NCI-H345 (cell line): Measurements from ENCODE around the gene INPP4A.
A peak's percentile ranks its signal among the peaks of the same experiment; 100 is the strongest.

ENCODE experiments used
- DNase-seq: peaks from one replicate; lab custom pipeline; 2025; lab: John Stamatoyannopoulos, UW

INPP4A gene

DNA sequence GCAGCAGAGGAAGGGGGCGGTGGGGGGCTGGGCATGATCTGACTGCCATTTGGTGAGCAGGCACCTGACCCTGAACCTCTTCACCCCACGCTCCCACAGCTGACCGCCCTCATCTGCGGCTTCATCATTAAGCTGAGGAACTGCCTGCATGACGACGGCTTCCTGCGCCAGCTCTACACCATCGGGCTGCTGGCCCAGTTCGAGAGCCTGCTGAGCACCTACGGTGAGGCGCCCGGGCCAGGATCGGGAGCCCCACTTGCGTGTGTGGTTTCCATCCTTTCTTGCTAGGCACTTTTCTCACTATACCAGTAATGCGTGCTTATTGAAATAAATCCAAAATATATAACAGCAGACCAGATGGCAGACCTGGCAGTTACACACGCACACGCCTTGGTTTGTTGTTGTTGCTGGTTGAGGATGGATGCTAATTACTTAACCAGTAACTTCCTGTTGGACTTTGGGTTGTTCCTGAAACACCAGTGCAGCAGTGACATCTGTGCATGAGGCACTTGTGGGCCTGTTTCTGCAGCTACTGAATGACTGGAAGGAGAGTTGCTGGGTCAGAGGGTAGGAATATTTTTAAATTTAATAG is 120.0 kb downstream of the INPP4A start:
- DNase-seq, result no peak

GRCh38 chr2:98565286-98565860 is 120.7 kb downstream of the INPP4A start:
- no peak for DNase-seq

DNA sequence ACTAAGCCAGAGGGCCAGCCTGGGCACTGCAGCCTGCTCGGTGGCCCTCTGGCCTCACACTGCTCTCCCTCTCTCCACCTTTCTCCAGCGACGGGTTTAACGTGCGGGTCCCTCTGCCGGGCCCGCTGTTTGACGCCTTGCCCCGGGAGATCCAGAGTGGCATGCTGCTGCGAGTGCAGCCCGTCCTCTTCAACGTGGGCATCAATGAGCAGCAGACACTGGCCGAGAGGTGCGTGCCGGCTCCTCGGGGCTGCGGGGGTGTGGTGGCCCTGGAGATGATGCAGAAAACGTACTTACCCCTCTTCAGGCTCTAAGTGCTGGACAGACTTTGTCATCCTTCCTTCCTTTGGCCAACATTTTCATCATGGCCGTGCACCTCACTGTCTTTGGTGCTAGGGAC is 121.3 kb downstream of the INPP4A start:
- DNase-seq, result no peak

- DNase-seq, result no peak
Observed at GRCh38 chr2:98568161-98568956, 123.7 kb downstream of the INPP4A start.

- peak; percentile 28 for DNase-seq
Observed at GRCh38 chr2:98569197-98569793, 124.6 kb downstream of the INPP4A start.

GRCh38 chr2:98569915-98570314 is 125.3 kb downstream of the INPP4A start:
- DNase-seq, result no peak

DNA sequence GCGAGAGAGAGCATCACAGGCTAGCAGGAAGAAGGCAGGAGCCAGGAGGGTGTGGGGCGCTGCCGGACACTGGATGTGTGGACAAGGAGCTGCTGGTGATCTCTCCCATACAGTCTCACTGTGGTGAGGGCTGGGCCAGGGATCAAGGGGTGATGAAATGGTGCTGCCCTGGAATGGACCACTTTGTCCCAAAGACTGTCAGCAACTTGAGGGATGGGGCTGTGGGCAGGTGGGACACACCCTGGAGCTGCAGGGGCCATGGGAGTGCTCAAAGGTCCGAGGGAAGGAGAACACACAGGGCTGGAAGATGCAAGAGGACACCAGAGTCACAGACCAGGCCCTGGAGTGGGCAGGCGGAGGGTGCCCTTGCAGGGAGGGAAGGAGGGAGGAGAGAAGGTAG is 125.7 kb downstream of the INPP4A start:
- no peak for DNase-seq

GRCh38 chr2:98571121-98571701 is 126.6 kb downstream of the INPP4A start:
- no peak for DNase-seq

DNA sequence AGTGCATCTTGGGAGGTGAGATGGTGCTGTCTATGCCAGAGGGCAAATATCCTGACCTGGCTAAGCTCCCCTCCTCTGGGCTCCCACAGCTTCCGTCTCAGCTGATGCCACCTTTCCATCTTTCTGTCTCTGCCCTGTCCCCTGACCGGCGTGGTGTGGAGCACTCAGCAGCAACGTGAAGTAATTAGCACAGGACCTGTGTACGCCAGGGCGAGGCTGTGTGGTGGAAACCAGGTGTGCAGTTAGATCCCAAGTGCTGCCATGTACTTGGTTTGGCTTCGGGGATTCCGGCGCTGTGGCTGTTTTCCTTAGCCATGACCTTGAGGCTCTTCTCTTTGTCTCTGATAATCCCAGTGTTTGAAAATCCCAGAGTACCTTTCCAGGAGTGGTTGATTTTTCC is 127.1 kb downstream of the INPP4A start:
- no peak for DNase-seq

DNA sequence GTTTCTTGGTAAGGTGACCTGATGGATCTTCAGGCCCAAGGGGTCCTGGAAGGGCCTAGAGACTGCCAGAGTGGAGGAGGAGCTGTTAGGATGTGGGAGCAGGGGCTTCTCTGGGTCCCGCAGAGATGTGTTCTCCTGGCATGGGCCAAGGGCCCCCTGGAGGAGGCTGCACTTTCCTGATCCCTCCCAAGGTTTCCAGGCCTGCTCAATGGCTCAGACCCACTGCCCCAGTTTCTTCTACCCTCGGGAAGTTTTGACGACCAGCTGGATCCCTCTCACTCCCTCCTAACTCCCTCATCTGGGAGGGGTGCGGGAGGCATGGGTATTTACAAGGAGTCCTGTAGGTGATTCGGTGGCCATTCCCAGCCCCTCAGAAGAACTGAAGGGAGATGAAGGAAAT is 127.6 kb downstream of the INPP4A start:
- no peak for DNase-seq

- no peak for DNase-seq
Observed at GRCh38 chr2:98572676-98573075, 128.0 kb downstream of the INPP4A start.

DNA sequence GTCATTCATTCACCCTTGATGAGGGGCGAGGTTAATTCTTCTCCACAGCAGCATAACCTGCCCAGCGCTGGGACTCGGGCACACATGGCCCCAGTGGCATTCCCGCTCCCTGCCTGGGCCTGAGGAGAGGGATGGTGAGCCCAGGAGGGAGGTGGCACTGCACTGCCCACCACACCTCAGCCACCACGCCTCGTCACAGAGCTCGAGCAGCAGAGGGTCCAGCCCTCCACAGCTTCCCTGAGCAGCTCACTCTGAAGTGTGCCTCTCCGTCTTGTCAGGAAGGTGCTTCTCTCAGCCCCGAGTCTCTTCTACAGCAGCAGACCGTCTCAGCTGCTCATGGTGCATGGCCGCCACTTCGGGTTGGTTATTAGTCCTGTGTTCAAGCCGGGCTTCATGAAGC is 128.8 kb downstream of the INPP4A start:
- DNase-seq, result no peak

- DNase-seq, result no peak
Observed at GRCh38 chr2:98576666-98577312, 132.1 kb downstream of the INPP4A start.

- no peak for DNase-seq
Observed at GRCh38 chr2:98577313-98577712, 132.7 kb downstream of the INPP4A start.

GRCh38 chr2:98578231-98578630 is 133.6 kb downstream of the INPP4A start:
- no peak for DNase-seq

- DNase-seq, result no peak
Observed at GRCh38 chr2:98579926-98580325, 135.3 kb downstream of the INPP4A start.

- no peak for DNase-seq
Observed at GRCh38 chr2:98580656-98581284, 136.1 kb downstream of the INPP4A start.

DNA sequence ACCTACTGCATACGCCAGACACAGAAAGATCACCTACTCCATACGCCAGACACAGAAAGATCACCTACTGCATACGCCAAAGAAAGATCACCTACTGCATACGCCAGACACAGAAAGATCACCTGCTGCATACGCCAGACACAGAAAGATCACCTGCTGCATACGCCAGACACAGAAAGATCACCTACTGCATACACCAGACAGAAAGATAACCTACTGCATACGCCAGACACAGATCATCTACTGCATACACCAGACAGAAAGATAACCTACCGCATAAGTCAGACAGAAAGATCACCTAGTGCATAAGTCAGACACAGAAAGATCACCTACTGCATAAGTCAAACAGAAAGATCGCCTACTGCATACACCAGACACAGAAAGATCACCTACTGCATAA is 137.9 kb downstream of the INPP4A start:
- DNase-seq, result no peak

DNA sequence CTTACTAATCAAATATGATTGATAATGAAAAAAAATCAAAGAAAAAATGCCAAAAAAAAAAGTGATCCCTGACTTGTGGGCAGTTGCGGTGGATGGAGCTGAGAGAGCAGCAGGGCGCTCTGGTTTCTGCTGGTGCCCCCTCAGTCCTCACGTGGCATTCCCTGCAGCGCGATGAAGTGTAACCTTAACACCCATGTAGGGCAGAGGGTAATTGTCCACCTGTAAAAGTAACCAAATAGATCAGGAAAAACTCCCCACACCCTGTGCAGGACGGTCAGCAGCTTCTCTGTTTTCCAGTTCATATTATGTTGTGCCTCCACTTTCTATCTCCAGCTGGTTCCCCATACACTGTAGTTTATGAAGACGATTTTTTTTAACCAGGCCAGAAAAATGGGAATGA is 138.6 kb downstream of the INPP4A start:
- DNase-seq, result no peak

DNA sequence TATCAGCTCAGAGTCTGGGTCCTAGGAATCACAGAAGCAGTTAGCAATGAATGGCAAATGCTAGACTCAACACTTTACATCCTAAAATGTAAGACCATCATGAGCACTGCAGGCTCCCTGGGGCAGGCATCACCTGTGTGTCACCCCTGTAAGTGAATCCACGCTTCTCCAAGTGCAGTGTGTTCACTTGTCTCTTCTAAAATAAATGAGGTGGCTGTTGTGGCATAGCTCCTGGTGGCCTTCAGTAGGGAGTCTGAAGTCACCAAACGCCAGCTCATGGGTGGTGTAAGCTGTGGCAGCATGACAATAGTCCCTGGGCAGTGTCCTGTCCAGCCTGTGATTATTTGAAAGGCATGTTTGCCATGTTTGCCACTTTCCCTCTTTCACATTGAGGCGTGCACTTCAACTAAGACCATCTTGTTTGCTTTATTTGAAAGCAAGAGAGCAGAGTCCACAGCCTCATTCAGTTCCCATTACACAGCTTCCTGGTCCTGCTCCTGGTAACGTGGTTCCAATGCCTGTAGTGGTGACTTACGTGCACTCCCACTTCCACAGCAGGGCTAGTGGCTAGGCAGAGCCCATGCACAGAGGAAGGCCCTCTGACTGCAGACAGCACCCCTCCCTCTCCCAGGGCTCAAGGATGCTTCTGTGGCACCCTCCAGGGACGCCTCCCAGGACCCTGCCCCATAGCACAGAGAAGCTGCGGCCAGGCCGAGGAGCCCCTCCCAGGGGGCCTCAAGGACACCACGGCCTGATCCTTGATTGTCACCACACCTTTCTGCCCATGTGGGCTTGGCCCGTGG is 139.4 kb downstream of the INPP4A start:
- no peak for DNase-seq

DNA sequence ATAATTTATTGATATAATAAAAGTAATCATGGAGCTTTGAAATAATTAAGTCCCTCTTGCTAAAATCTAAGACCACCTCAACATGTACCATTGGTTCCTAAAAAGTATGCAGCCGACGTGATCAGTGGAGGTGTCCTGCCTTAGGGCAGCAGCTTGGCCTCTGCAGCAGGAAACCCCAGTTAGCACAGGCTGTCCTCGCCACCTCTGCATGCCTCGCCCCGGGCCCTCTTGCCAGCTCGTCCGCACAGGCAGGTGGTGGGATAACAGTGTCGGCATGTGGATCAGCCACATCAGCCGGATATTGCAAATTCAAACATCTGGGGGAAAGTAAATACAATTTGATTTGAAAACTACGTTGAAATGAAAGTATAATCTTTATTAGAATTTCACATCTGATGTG is 140.7 kb downstream of the INPP4A start:
- DNase-seq, result no peak
